Measurements from ENCODE around the gene ADORA2A. TPM values are rescaled to one million over a fixed set of nuclear protein-coding genes. Genes with fewer than 3 reads are reported as not detected.

ADORA2A gene
- total RNA-seq, 1 experiment from 2014 or later: 3.5 TPM

DNA sequence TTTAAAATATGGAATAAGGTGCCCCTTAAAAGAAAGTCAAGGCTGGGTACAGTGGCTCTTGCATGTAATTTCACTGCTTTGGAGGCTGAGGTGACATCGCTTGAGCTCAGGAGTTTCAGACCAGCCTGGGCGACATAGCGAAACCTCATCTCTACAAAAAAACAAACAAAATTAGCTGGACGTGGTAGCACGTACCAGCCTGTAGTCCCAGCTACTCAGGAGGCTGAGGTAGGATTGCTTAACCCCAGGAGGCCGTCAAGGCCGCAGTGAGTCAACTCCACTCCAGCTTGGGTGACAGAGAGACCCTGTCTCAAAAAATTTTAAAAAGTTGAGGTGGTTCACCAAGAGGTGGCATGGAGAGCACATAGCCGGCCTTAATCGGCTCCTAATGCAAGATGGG, 17.7 kb upstream of the ADORA2A start:
- Mint-ChIP-seq H3K27ac (no peak overlapping the region), H3K4me3 (no peak overlapping the region), H3K4me1 (peaks cover 15 to 17% of the 10 kb centered on the region in 2 experiments), H3K27me3 (ENCODE audit: low read depth) (no peaks in the 10 kb centered on the region), H3K9me3 (no peaks in the 10 kb centered on the region), H3K36me3 (ENCODE audit: insufficient read depth in 1 of 3, low read depth in 3 of 3) (peaks cover 6 to 33% (median 29%) of the 10 kb centered on the region in 3 experiments)
- H3K18ac ChIP-seq (ENCODE audit: insufficient read length, low read depth, low read length): no peak overlapping the region
- no peak overlapping the region for H3K9ac ChIP-seq (ENCODE audit: extremely low read depth, insufficient read length, low read length)
- H4K8ac ChIP-seq (replicated peaks; ENCODE audit: insufficient read length, low read depth, low read length): no peak overlapping the region
- H2BK120ac ChIP-seq (ENCODE audit: low read depth, low read length, poor library complexity, severe bottlenecking): no peak overlapping the region
- no peak overlapping the region for H2BK12ac ChIP-seq (ENCODE audit: insufficient read length, low read depth, low read length)
- H2AK5ac ChIP-seq (ENCODE audit: insufficient read length, low read length): no peak overlapping the region
- no peak overlapping the region for H3K4ac ChIP-seq (ENCODE audit: low read depth, low read length)
- no peaks in the 10 kb centered on the region for H3K79me2 ChIP-seq (ENCODE audit: insufficient read depth, low read length)
- DNase-seq: no peak
- no peak overlapping the region for H3K4me2 ChIP-seq (ENCODE audit: insufficient read depth, insufficient read length, low read length)
- H3K4me1 ChIP-seq (ENCODE audit: insufficient read depth, low read length): no peaks in the 10 kb centered on the region
- H3K14ac ChIP-seq (ENCODE audit: insufficient read depth, low read length): no peak overlapping the region
- no peaks in the 10 kb centered on the region for H3K27me3 ChIP-seq (ENCODE audit: insufficient read depth, low read length)
- no peak overlapping the region for H4K91ac ChIP-seq (ENCODE audit: insufficient read length, low read depth, low read length)
- H3K27ac ChIP-seq (ENCODE audit: insufficient read length, low read depth, low read length): no peak overlapping the region
- H4K20me1 ChIP-seq (ENCODE audit: control insufficient read depth, insufficient read depth, insufficient read length): no peaks in the 10 kb centered on the region
- no peaks in the 10 kb centered on the region for H3K9me3 ChIP-seq (ENCODE audit: control insufficient read depth, low read depth, low read length)
- no peaks in the 10 kb centered on the region for H3K79me1 ChIP-seq (ENCODE audit: insufficient read depth, low read depth, low read length, poor library complexity, severe bottlenecking)
- WGBS (ENCODE audit: extremely low coverage, insufficient read length, low lambda C conversion rate): no CpG with 5 or more reads among the region's 9 CpGs
- H2AFZ ChIP-seq (ENCODE audit: low read length): no peak overlapping the region
- no peaks in the 10 kb centered on the region for H3K23me2 ChIP-seq (ENCODE audit: insufficient read length, low read depth, low read length, poor library complexity, severe bottlenecking)
- no peak overlapping the region for H3K23ac ChIP-seq (ENCODE audit: insufficient read length, low read depth, low read length)
- H3K56ac ChIP-seq (ENCODE audit: insufficient read length, low read depth, low read length): no peak overlapping the region
- no peak overlapping the region for H2BK20ac ChIP-seq (ENCODE audit: low read depth, low read length, poor library complexity, severe bottlenecking)
- H2BK5ac ChIP-seq (ENCODE audit: insufficient read length, low read length): no peak overlapping the region
- H4K5ac ChIP-seq (ENCODE audit: insufficient read length, low read depth, low read length): no peak overlapping the region
- no peak overlapping the region for H2BK15ac ChIP-seq (ENCODE audit: low read depth, low read length)
- TF ChIP-seq, protein P1, sequence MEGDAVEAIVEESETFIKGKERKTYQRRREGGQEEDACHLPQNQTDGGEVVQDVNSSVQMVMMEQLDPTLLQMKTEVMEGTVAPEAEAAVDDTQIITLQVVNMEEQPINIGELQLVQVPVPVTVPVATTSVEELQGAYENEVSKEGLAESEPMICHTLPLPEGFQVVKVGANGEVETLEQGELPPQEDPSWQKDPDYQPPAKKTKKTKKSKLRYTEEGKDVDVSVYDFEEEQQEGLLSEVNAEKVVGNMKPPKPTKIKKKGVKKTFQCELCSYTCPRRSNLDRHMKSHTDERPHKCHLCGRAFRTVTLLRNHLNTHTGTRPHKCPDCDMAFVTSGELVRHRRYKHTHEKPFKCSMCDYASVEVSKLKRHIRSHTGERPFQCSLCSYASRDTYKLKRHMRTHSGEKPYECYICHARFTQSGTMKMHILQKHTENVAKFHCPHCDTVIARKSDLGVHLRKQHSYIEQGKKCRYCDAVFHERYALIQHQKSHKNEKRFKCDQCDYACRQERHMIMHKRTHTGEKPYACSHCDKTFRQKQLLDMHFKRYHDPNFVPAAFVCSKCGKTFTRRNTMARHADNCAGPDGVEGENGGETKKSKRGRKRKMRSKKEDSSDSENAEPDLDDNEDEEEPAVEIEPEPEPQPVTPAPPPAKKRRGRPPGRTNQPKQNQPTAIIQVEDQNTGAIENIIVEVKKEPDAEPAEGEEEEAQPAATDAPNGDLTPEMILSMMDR (conservative IDR thresholded peaks at IDR 0.05): no peak
- H3T11ph ChIP-seq (ENCODE audit: low read length): no peak overlapping the region

Measured in H9 (cell line).